K562 (cell line): ENCODE data around the gene SNIP1. TPM values are rescaled to one million over a fixed set of nuclear protein-coding genes. Genes with fewer than 3 reads are reported as not detected.

Source experiments
- ATAC-seq: fragments of 200-7000 bp; cut with Tn5 transposase; 3 replicates; pipeline ENCODE4 v1.9.1; 2020; ENCODE audit warnings: moderate library complexity
- BruUV-seq: library from RNA; stranded (reverse); fragments of 400-500 nt; replicated peaks from 2 replicates; lab custom pipeline; 2021; lab: Mats Ljungman, UMichigan
- CTCF ChIA-PET: fragments of 300-600 bp; formaldehyde crosslinking; extraction: SDS; loops from one replicate; lab custom pipeline; 2021; ENCODE audit warnings: low intra/inter-chr PET ratio; lab: Yijun Ruan, JAX
- POLR2A ChIA-PET: fragments of 300-600, 350-650 bp; sonication (Branson Sonifier 250); formaldehyde crosslinking; extraction: SDS; loops from one replicate; lab custom pipeline; 2021; ENCODE audit warnings: antibody characterized with exemption, inconsistent platforms; lab: Yijun Ruan, JAX
- DNase-seq, 4 experiments: peaks; one replicate each; pipeline versions ENCODE4 v3.0.0 to v3.0.0-alpha.2; 2011 to 2018; ENCODE audit warnings: low spot score in 3 of 4, mixed read lengths in 3 of 4; ENCODE audit errors: extremely low read depth in 1 of 4
- FAIRE-seq: peaks from 2 replicates; lab custom pipeline; 2011; peaks lifted over from hg19 to GRCh38; lab: Jason Lieb, UNC
- H2AFZ ChIP-seq: 2 replicates; pipeline ENCODE4 v1.6.0; 2011; ENCODE audit warnings: low read depth, low read length, control low read depth, inconsistent platforms
- H3K27ac ChIP-seq: fragments of 200-600 bp; 3 replicates; pipeline ENCODE4 v1.8.0; 2011; ENCODE audit warnings: low read depth, mild to moderate bottlenecking, control low read depth, inconsistent platforms, low read length, moderate library complexity, mixed read lengths; ENCODE audit errors: extremely low read depth
- H3K27me3 ChIP-seq, 2 experiments: fragments of 300-600 bp in 1 of 2; 2 replicates in 1 of 2; 3 replicates in 1 of 2; pipeline versions ENCODE4 v1.6.0 to v1.8.0; 2011; ENCODE audit warnings: inconsistent platforms in 2 of 2, low read length in 2 of 2, mild to moderate bottlenecking in 1 of 2, mixed read lengths in 1 of 2, moderate library complexity in 1 of 2; ENCODE audit not compliant: control insufficient read depth in 2 of 2, insufficient read depth in 2 of 2
- H3K36me3 ChIP-seq: fragments of 300-600 bp; 3 replicates; pipeline ENCODE4 v1.8.0; 2011; ENCODE audit warnings: mild to moderate bottlenecking, low read length, inconsistent platforms; ENCODE audit not compliant: control insufficient read depth, insufficient read depth
- H3K4me1 ChIP-seq, 2 experiments: fragments of 200-600 bp in 1 of 2; replicated peaks in 1 of 2; 2 replicates in 1 of 2; 3 replicates in 1 of 2; pipeline versions ENCODE4 v1.5.1 to v1.8.0; 2011; ENCODE audit warnings: inconsistent platforms in 2 of 2, low read length in 2 of 2, mild to moderate bottlenecking in 1 of 2, mixed read lengths in 1 of 2, moderate library complexity in 1 of 2; ENCODE audit not compliant: control insufficient read depth in 2 of 2, insufficient read depth in 2 of 2
- H3K4me2 ChIP-seq: 2 replicates; pipeline ENCODE4 v1.6.1; 2011; ENCODE audit warnings: low read length, control low read depth, inconsistent platforms, mixed read lengths; ENCODE audit not compliant: insufficient read depth
- H3K4me3 ChIP-seq: fragments of 200-600 bp; sonication (generic), shearing (Covaris generic); 2 replicates; pipeline ENCODE4 v1.5.1; 2016; ENCODE audit warnings: control low read depth, inconsistent platforms
- H3K79me2 ChIP-seq: fragments of 200-600 bp; 3 replicates; pipeline ENCODE4 v1.8.0; 2011; ENCODE audit warnings: low read length, inconsistent platforms; ENCODE audit not compliant: control insufficient read depth, insufficient read depth
- H3K9ac ChIP-seq, 2 experiments: 2 replicates each; pipeline versions ENCODE4 v1.6.0 to v1.6.1; 2011; ENCODE audit warnings: low read depth in 2 of 2, low read length in 2 of 2, control low read depth in 1 of 2, inconsistent platforms in 1 of 2, mild to moderate bottlenecking in 1 of 2, mixed read lengths in 1 of 2; ENCODE audit not compliant: insufficient read depth in 1 of 2
- H3K9me1 ChIP-seq: one replicate; pipeline ENCODE4 v1.6.0; 2011; ENCODE audit warnings: inconsistent platforms, mild to moderate bottlenecking, low read length, moderate library complexity; ENCODE audit not compliant: control insufficient read depth, insufficient read depth
- H3K9me3 ChIP-seq: replicated peaks from 2 replicates; pipeline ENCODE4 v1.5.1; 2011; ENCODE audit warnings: low read depth, low read length, inconsistent platforms; ENCODE audit not compliant: control insufficient read depth, insufficient read depth
- H4K20me1 ChIP-seq: replicated peaks from 2 replicates; pipeline ENCODE4 v1.6.1; 2011; ENCODE audit warnings: low read length, inconsistent platforms, mixed read lengths; ENCODE audit not compliant: control insufficient read depth, insufficient read depth
- ARID2 ChIP-seq: fragments of 450-650 bp; IDR thresholded peaks from 2 replicates; pipeline ENCODE4 v1.6.1; 2017; ENCODE audit warnings: antibody characterized with exemption, mild to moderate bottlenecking
- C11orf30 ChIP-seq: fragments of 450-650 bp; IDR thresholded peaks from 2 replicates; pipeline ENCODE4 v1.6.1; 2016; ENCODE audit warnings: low read depth, mild to moderate bottlenecking
- ELF1 ChIP-seq: fragments of 200-800 bp; sonication (Bioruptor generic); IDR thresholded peaks from 2 replicates; pipeline ENCODE4 v1.6.1; 2016; ENCODE audit warnings: missing genetic modification characterization, missing compliant biosample characterization
- NFIC ChIP-seq: fragments of 450-650 bp; IDR thresholded peaks from 2 replicates; pipeline ENCODE4 v1.6.1; 2017; ENCODE audit warnings: mild to moderate bottlenecking, inconsistent platforms
- NFRKB ChIP-seq: fragments of 450-650 bp; IDR thresholded peaks from 2 replicates; pipeline ENCODE4 v1.6.1; 2016; ENCODE audit warnings: low read depth
- NR4A1 ChIP-seq, 2 experiments: fragments of 250-450 bp in 1 of 2; fragments of 450-650 bp in 1 of 2; sonication (Bioruptor Pico) in 1 of 2; IDR thresholded peaks; 2 replicates each; pipeline versions ENCODE4 v1.4.0 to v1.6.1; 2016 to 2020; ENCODE audit warnings: mild to moderate bottlenecking in 2 of 2, missing compliant biosample characterization in 1 of 2, missing genetic modification characterization in 1 of 2, moderate library complexity in 1 of 2
- SIRT6 ChIP-seq: IDR thresholded peaks from one replicate; pipeline ENCODE4 v1.6.1; 2012; ENCODE audit warnings: low read depth, mild to moderate bottlenecking, control low read depth, inconsistent platforms, low read length, moderate library complexity
- TFAM ChIP-seq: fragments of 250-450 bp; sonication (Bioruptor Pico); conservative IDR thresholded peaks from 2 replicates; pipeline ENCODE4 v1.5.0; 2021; ENCODE audit warnings: mild to moderate bottlenecking, moderate library complexity
- ZNF121 ChIP-seq: sonication (generic); formaldehyde crosslinking; conservative IDR thresholded peaks from 2 replicates; pipeline ENCODE4 v1.8.0; 2022; ENCODE audit warnings: missing genetic modification reagents
- ZNF175 ChIP-seq: fragments of 200-800 bp; sonication (Bioruptor generic); IDR thresholded peaks from 2 replicates; pipeline ENCODE4 v1.6.1; 2016; ENCODE audit warnings: low read depth, mild to moderate bottlenecking, missing genetic modification characterization, missing compliant biosample characterization
- ZNF24 ChIP-seq: fragments of 450-650 bp; IDR thresholded peaks from 2 replicates; pipeline ENCODE4 v1.6.1; 2016
- ZNF699 ChIP-seq: fragments of 250-450 bp; sonication (Bioruptor Pico); IDR thresholded peaks from 2 replicates; pipeline ENCODE4 v1.8.0; 2021; ENCODE audit warnings: mild to moderate bottlenecking, moderate library complexity; ENCODE audit not compliant: insufficient replicate concordance
- WGBS: fragments of 100-300 bp; shearing (Covaris generic); methylation state at CpG from one replicate; pipeline ENCODE4 v1.1.6; 2016; ENCODE audit warnings: low coverage, mixed read lengths; ENCODE audit not compliant: insufficient coverage; ENCODE audit errors: missing lambda C conversion rate; 5-methylcytosine and 5-hydroxymethylcytosine counted together
- in situ Hi-C: fragments of 300-500 bp; cut with MboI; formaldehyde crosslinking; loops from 4 replicates; pipeline ENCODE4 v1.15.0; 2018; ENCODE audit warnings: inconsistent platforms, mixed read lengths
- intact Hi-C: fragments of 100-400 bp; cut with micrococcal nuclease; formaldehyde crosslinking; loops from 2 replicates; pipeline ENCODE4 v1.14.2; 2022
- polyA plus RNA-seq, 8 experiments: library from polyadenylated mRNA; depleted of rRNA in 4 of 8; stranded (reverse) in 5 of 8; unstranded in 3 of 8; fragments of >200 nt; fragmentation: Nextera tagmentation in 2 of 8; fragmentation: Illumina TruSeq in 1 of 8; extraction: Ambion mirVana in 2 of 8; extraction: Trizol in 1 of 8; gene quantifications; 2 replicates each; pipeline versions ENCODE4 v1.2.1 to v1.2.3, GENCODE V29; 2011 to 2014; ENCODE audit warnings: inconsistent platforms in 1 of 8, missing spikeins in 1 of 8
- total RNA-seq, 7 experiments: library from RNA; depleted of rRNA in 6 of 7; stranded (reverse); fragments of >200 nt in 6 of 7; fragmentation: Illumina TruSeq in 2 of 7; extraction: Trizol in 2 of 7; gene quantifications; 2 replicates each; pipeline versions ENCODE4 v1.2.1 to v1.2.3, GENCODE V29; 2011 to 2021; ENCODE audit warnings: low replicate concordance in 1 of 7
- TF ChIP-seq, protein P1 (sequence below): sonication (generic); formaldehyde crosslinking; IDR thresholded peaks from 2 replicates; pipeline ENCODE4 v1.8.0; 2022; ENCODE audit warnings: mild to moderate bottlenecking, missing genetic modification reagents
- TF ChIP-seq, protein P2 (sequence below): fragments of 450-650 bp; formaldehyde crosslinking; IDR thresholded peaks from 2 replicates; pipeline ENCODE4 v1.4.0; 2022; ENCODE audit warnings: missing genetic modification characterization

SNIP1 gene
- total and polyA plus RNA-seq, 9 of the 15 experiments (the other 6 are each of a cell fraction or from before 2014, with no cell fraction given) = 2.9 to 25.9 (median 14.6) TPM

- DNase-seq (no peak), ATAC-seq (no peak), FAIRE-seq (no peak)
- Histone ChIP-seq H3K4me2 (no peak overlapping the region), H3K4me3 (no peak overlapping the region), H3K36me3 (peaks cover 79% of the 10 kb centered on the region), H3K9me3 (no peaks in the 10 kb centered on the region), H3K9me1 (no peaks in the 10 kb centered on the region), H3K4me1 (0 out of 5 replicates have a peak, but pooled peaks cover 0 to 4% of the 10 kb centered on the region in 2 experiments), H3K79me2 (0 out of 3 replicates have a peak, but pooled peaks cover 2% of the 10 kb centered on the region), H3K9ac (no peak overlapping the region), H2AFZ (no peak overlapping the region), H3K27ac (no peak overlapping the region), H3K27me3 (no peaks in the 10 kb centered on the region), H4K20me1 (no peaks in the 10 kb centered on the region)
- ChIA-PET POLR2A (interaction anchor here (6.1 to 8.8 kb wide), 2 partner anchors 12 to 16 kb away, joined by 42 to 65 read pairs; partner anchors contain the start of gene MEAF6), CTCF (no interaction called here)
- no TSS peak for BruUV-seq
- in situ Hi-C loops = no loop called here
- intact Hi-C loops = no loop called here
- WGBS = 96% methylated on average over 5 of the region's 5 CpGs
- TF ChIP-seq ARID2 (no peak), C11orf30 (no peak)
Measured at GRCh38 chr1:37501661-37502060, 52.4 kb downstream of the SNIP1 start.

DNA sequence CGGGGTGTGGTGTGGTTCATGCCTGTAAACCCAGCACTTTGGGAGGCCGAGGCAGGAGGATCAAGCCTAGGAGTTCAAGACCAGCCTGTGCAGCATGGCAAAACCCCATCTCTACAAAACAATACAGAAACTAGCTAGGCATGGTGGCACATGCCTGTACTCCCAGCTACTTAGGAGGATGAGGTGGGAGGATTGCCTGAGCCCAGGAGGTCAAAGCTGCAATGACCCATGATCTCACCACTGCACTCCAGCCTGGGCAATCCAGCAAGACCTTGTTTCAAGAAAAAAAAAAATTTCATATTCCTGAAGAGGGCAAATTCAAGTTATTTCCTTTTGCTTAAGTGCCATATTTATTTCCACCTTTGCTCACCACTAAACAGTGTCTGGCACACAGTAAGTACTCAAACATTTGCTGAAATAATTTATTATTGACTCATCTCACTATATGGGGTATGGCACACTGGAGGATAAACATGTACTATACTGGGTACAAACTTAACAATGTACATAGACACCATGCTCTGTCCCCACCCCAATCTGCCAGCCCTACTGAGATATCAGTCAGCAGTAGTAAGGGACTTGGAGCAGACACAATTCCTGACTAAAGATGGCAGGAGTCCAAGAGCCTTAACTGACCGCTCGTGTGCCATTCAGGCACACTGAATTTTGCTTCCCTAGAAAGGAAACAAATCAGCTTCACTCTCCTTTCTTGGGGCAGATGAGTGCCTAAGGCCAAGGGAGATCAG lies 55.0 kb downstream of the SNIP1 start:
- no peak overlapping the region for H3K4me3 ChIP-seq
- no TSS peak for BruUV-seq
- in situ Hi-C loops = no loop called here
- no peak overlapping the region for H3K4me2 ChIP-seq
- FAIRE-seq (no peak), DNase-seq (peak in 2 of 4 experiments; percentile 11 to 31), ATAC-seq (peak; percentile 32)
- no peak overlapping the region for H3K9ac ChIP-seq
- no peak overlapping the region for H2AFZ ChIP-seq
- H4K20me1 ChIP-seq = no peaks in the 10 kb centered on the region
- H3K79me2 ChIP-seq = no peaks in the 10 kb centered on the region
- ChIA-PET CTCF (no interaction called here), POLR2A (interaction anchor here (0.7 to 8.8 kb wide), 7 partner anchors 9 to 33 kb away, joined by 3 to 65 read pairs (median 4); partner anchors contain the start of gene MEAF6)
- no peaks in the 10 kb centered on the region for H3K27me3 ChIP-seq
- no peaks in the 10 kb centered on the region for H3K9me1 ChIP-seq
- intact Hi-C loops = no loop called here
- no peak overlapping the region for H3K27ac ChIP-seq
- H3K36me3 ChIP-seq = peaks cover 76% of the 10 kb centered on the region
- H3K9me3 ChIP-seq = no peaks in the 10 kb centered on the region
- H3K4me1 ChIP-seq = peaks cover 0 to 4% of the 10 kb centered on the region in 2 experiments; a peak in 1 of 5 replicates
- 76% methylated on average over 4 of the region's 4 CpGs for WGBS
- TF ChIP-seq ZNF175 (CRISPR knock-in tag) (no peak), SIRT6 (no peak), NFIC (peak; percentile 66), NFRKB (no peak), TFAM (no peak), NR4A1 (CRISPR knock-in tag; IDR thresholded peaks at IDR 0.05) (no peak), NR4A1 (tag; IDR thresholded peaks at IDR 0.05) (no peak), ELF1 (no peak), ZNF699 (no peak), ZNF121 (peak; percentile 28; the same call in 1 of the 2 replicates), ZNF24 (no peak)
- TF ChIP-seq, protein P1, sequence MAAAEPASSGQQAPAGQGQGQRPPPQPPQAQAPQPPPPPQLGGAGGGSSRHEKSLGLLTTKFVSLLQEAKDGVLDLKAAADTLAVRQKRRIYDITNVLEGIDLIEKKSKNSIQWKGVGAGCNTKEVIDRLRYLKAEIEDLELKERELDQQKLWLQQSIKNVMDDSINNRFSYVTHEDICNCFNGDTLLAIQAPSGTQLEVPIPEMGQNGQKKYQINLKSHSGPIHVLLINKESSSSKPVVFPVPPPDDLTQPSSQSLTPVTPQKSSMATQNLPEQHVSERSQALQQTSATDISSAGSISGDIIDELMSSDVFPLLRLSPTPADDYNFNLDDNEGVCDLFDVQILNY = no peak
- TF ChIP-seq, protein P2, sequence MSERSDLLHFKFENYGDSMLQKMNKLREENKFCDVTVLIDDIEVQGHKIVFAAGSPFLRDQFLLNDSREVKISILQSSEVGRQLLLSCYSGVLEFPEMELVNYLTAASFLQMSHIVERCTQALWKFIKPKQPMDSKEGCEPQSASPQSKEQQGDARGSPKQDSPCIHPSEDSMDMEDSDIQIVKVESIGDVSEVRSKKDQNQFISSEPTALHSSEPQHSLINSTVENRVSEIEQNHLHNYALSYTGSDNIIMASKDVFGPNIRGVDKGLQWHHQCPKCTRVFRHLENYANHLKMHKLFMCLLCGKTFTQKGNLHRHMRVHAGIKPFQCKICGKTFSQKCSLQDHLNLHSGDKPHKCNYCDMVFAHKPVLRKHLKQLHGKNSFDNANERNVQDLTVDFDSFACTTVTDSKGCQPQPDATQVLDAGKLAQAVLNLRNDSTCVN (CRISPR knock-in tag) = no peak
